A549 (cell line): ENCODE data around the gene MYOC.

Experiments used
- CTCF ChIP-seq: fragments of >200 bp; sonication (Bioruptor Twin); formaldehyde crosslinking; IDR thresholded peaks from 3 replicates; pipeline ENCODE4 v1.5.1; 2016
- KDM1A ChIP-seq: fragments of 200-600 bp; sonication (generic); IDR thresholded peaks from 2 replicates; pipeline ENCODE4 v1.6.1; 2016; ENCODE audit warnings: low read depth, mild to moderate bottlenecking

- no peak for TF ChIP-seq CTCF
- no peak for TF ChIP-seq KDM1A
These were observed 39.2 kb downstream of the MYOC start for GRCh38 chr1:171613282-171613681.
